Erythroblast (primary cell): ENCODE measurements around the gene MOB1A.

Experiments
- GATA1 ChIP-seq: IDR thresholded peaks from 2 replicates; pipeline ENCODE4 v1.6.1; 2011; ENCODE audit warnings: low read depth, mild to moderate bottlenecking, control low read depth, low read length, moderate library complexity
- POLR2A ChIP-seq: IDR thresholded peaks from 2 replicates; pipeline ENCODE4 v1.6.1; 2011; ENCODE audit warnings: mild to moderate bottlenecking, low read length

DNA sequence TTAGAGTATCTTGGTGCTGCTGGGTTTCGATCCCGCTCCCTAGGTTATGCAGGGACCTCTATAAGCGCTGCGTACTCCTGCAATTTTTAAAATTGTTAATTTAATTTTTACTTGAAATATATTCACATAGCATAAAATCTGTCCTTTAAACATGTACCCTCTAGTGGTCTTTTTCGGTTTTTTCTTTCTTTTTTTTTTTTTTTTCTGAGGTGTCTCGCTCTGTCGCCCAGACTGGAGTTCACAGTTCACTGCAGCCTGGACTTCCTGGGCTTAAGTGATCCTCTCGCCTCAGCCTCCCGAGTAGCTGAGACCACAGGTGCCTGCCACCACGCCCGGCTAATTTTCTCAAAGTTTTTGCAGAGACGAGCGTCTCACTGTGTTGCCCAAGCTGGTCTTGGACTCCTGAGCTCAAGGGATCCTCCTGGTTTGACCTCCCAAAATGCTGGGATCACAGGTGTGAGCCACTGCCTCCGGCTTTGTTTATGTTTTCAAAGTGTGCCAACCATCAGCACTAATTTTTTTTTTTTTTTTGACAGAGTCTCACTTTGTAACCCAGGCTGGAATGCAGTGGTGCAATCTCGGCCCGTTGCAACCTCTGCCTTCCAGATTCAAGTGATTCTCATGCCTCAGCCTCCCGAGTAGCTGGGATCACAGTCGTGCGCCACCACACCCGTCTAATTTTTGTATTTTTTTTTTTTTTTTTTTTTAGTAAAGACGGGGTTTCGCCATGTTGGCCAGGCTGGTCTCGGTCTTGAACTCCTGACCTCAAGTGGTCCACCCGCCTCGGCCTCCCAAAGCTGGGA lies 585 bp upstream of the MOB1A start:
- TF ChIP-seq POLR2A (no peak), GATA1 (no peak)
